Body of pancreas (tissue), 4 donors: ENCODE results near the gene KCND2. TPM values are rescaled to one million over a fixed set of nuclear protein-coding genes. Genes with fewer than 3 reads are reported as not detected.

Source experiments
- ATAC-seq: fragments of 150-250 bp; one replicate; pipeline ENCODE4 v1.9.1; 2016
- DNase-seq, 4 donors: peaks; one replicate each; pipeline ENCODE4 v3.0.0-alpha.2; 2019
- H3K27ac ChIP-seq, 4 donors: fragments of 200-600 bp; sonication (generic); 1 replicate in 3 of 4; 2 replicates in 1 of 4; pipeline versions ENCODE4 v1.5.1 to v1.6.1; 2016 to 2019; ENCODE audit warnings: mild to moderate bottlenecking in 1 of 4, mixed read lengths in 1 of 4, moderate library complexity in 1 of 4
- H3K27me3 ChIP-seq, 2 donors: fragments of 200-600 bp; sonication (generic); one replicate each; pipeline ENCODE4 v1.6.0; 2016; ENCODE audit warnings: mild to moderate bottlenecking in 1 of 2
- H3K36me3 ChIP-seq, 2 donors: fragments of 200-600 bp; sonication (generic); replicated peaks in 1 of 2; 2 replicates each; pipeline ENCODE4 v1.5.1; 2016; ENCODE audit warnings: low read depth in 2 of 2; ENCODE audit not compliant: insufficient read depth in 1 of 2
- H3K4me1 ChIP-seq: fragments of 200-600 bp; sonication (generic); one replicate; pipeline ENCODE4 v1.6.0; 2016
- H3K4me3 ChIP-seq, 2 donors: fragments of 200-600 bp; sonication (generic); 1 replicate in 1 of 2; 2 replicates in 1 of 2; pipeline ENCODE4 v1.5.1; 2016 to 2019
- H3K9me3 ChIP-seq, 3 donors: fragments of 200-600 bp; sonication (generic); 1 replicate in 2 of 3; 2 replicates in 1 of 3; pipeline ENCODE4 v1.5.1; 2016
- CTCF ChIP-seq, 7 experiments: fragments of 450-650 bp in 4 of 7; fragments of 200-600 bp in 3 of 7; sonication (generic) in 3 of 7; IDR thresholded peaks; one replicate each; pipeline ENCODE4 v1.5.1; 2016 to 2019; ENCODE audit warnings: antibody characterized with exemption in 7 of 7
- POLR2A ChIP-seq, 3 donors: fragments of 450-650 bp; IDR thresholded peaks; one replicate each; pipeline ENCODE4 v1.6.1; 2016; ENCODE audit warnings: antibody characterized with exemption in 3 of 3, mild to moderate bottlenecking in 2 of 3
- WGBS, 2 donors: methylation state at CpG; one replicate each; pipeline ENCODE4 v1.1.5; 2017; 5-methylcytosine and 5-hydroxymethylcytosine counted together
- intact Hi-C: fragments of 100-400 bp; cut with DNase I; formaldehyde crosslinking; loops from one replicate; pipeline ENCODE4 v1.15.1; 2023
- total RNA-seq, 2 donors: library from RNA; depleted of rRNA; stranded (reverse); fragments of >200 nt; gene quantifications; one replicate each; pipeline ENCODE4 v1.1.0, GENCODE V29; 2016

The KCND2 gene
- total RNA-seq, 2 donors from 2014 or later = 0.52 to 0.66 TPM

- intact Hi-C loops = no loop called here
- Histone ChIP-seq H3K4me3 (no peak overlapping the region), H3K27ac (no peak overlapping the region), H3K9me3 (no peaks in the 10 kb centered on the region), H3K36me3 (no peaks in the 10 kb centered on the region), H3K27me3 (no peaks in the 10 kb centered on the region), H3K4me1 (no peaks in the 10 kb centered on the region)
- DNase-seq (no peak), ATAC-seq (no peak)
- TF ChIP-seq CTCF (IDR thresholded peaks at IDR 0.05) (no peak), POLR2A (IDR thresholded peaks at IDR 0.05) (no peak)
- WGBS, 2 donors = 64 to 70% methylated on average over 6 of the region's 6 CpGs
Measured at GRCh38 chr7:120304674-120305073, 31.7 kb downstream of the KCND2 start.

GRCh38 chr7:120307991-120308545, 35.1 kb downstream of the KCND2 start:
- no peak overlapping the region for H3K27ac ChIP-seq
- ATAC-seq = no peak
- no peak for TF ChIP-seq CTCF (IDR thresholded peaks at IDR 0.05)
- no peak for TF ChIP-seq POLR2A (IDR thresholded peaks at IDR 0.05)
- no peak for DNase-seq
- H3K4me3 ChIP-seq = no peak overlapping the region
- H3K9me3 ChIP-seq = no peaks in the 10 kb centered on the region
- WGBS, 2 donors = 48 to 53% methylated on average over 4 of the region's 4 CpGs
- intact Hi-C loops = no loop called here
- no peaks in the 10 kb centered on the region for H3K36me3 ChIP-seq
- no peaks in the 10 kb centered on the region for H3K27me3 ChIP-seq
- no peaks in the 10 kb centered on the region for H3K4me1 ChIP-seq

GRCh38 chr7:120311028-120311788, 38.2 kb downstream of the KCND2 start:
- Histone ChIP-seq H3K9me3 (no peaks in the 10 kb centered on the region), H3K4me1 (no peaks in the 10 kb centered on the region), H3K4me3 (no peak overlapping the region), H3K36me3 (no peaks in the 10 kb centered on the region), H3K27ac (no peak overlapping the region), H3K27me3 (no peaks in the 10 kb centered on the region)
- intact Hi-C loops = no loop called here
- no peak for DNase-seq
- WGBS, 2 donors = 54 to 58% methylated on average over 2 of the region's 2 CpGs
- TF ChIP-seq POLR2A (IDR thresholded peaks at IDR 0.05) (no peak), CTCF (IDR thresholded peaks at IDR 0.05) (no peak)
- ATAC-seq = no peak

GRCh38 chr7:120320218-120320961, 47.4 kb downstream of the KCND2 start:
- ATAC-seq = no peak
- H3K9me3 ChIP-seq = no peaks in the 10 kb centered on the region
- H3K36me3 ChIP-seq = no peaks in the 10 kb centered on the region
- H3K27me3 ChIP-seq = no peaks in the 10 kb centered on the region
- H3K27ac ChIP-seq = no peak overlapping the region
- intact Hi-C loops = no loop called here
- H3K4me1 ChIP-seq = no peaks in the 10 kb centered on the region
- DNase-seq = no peak
- H3K4me3 ChIP-seq = no peak overlapping the region
- 50 to 63% methylated on average over 3 of the region's 3 CpGs for WGBS, 2 donors
- TF ChIP-seq POLR2A (IDR thresholded peaks at IDR 0.05) = no peak
- TF ChIP-seq CTCF (IDR thresholded peaks at IDR 0.05) = no peak
